Bone marrow (tissue), 2 donors: ENCODE measurements around the gene COQ8A.
A peak's percentile ranks its signal among the peaks of the same experiment; 100 is the strongest.
"Not testable (repeated sequence)": the region's sequence is repeated elsewhere in the genome, so short reads cannot be mapped to it uniquely, and the experiment has no call there.

Experiments
- DNase-seq, 2 donors: peaks; one replicate each; lab custom pipeline; 2025; lab: John Stamatoyannopoulos, UW

The COQ8A gene

DNA sequence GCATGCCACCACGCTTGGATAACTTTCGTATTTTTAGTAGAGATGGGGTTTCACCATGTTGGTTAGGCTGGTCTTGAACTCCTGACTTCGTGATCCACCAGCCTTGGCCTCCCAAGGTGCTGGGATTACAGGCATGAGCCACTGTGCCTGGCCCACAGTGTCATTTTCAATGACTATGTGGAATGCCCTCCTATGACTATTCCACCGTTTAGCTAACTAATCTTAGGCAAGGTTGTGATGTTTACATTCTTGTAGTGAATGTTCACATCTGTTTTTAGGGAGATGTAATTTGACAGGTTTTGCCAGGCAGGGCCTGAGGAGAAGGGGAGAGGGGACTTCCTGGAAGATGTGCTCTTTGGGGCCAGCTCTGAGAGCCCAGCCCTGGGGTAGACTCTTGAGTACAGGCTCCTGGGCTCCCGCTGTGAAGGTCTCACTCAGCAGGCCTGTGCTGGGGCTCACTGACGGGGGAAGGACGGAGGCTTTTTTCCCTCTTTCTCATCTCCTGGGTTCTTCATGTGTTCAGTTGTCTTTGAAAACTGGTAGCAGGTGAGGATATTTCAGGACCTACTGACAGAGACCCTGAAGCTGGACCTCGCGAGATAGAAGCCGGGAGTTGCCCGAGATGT, 13.2 kb downstream of the COQ8A start:
- no peak for DNase-seq

DNA sequence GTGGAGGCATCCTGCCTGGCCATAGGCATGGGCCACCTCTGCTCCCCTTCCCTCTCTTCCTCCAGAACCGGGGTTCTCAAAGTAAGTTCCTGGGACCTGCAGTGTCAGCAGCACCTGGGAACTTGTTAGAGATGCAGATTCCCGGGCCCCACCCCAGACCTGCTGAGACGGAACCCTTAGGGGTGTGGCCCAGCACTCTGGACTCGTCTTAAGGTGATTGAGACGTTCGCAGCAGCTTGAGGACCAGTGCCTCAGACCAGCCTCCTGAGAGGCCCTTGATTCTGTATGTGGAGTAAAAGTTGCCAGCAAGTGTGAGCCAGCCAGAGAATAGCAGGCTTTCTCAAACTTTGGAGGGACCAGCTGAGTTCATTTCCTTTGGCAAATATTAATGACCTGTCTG, 14.2 kb downstream of the COQ8A start:
- no peak for DNase-seq

- DNase-seq, result no peak
Measured at GRCh38 chr1:226954777-226955176, 14.7 kb downstream of the COQ8A start.

DNA sequence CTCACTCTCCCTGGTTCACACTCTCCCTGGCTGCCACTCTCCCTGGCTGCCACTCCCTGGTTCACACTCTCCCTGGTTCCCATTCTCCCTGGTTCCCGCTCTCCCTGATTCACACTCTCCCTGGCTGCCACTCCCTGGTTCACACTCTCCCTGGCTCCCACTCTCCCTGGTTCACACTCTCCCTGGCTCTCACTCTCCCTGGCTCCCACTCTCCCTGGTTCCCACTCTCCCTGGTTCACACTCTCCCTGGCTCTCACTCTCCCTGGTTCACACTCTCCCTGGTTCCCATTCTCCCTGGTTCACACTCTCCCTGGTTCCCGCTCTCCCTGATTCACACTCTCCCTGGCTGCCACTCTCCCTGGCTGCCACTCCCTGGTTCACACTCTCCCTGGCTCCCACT, 15.8 kb downstream of the COQ8A start:
- DNase-seq, result not testable (repeated sequence)

- DNase-seq, result no peak
Measured at GRCh38 chr1:226956942-226957713, 17.0 kb downstream of the COQ8A start.

DNA sequence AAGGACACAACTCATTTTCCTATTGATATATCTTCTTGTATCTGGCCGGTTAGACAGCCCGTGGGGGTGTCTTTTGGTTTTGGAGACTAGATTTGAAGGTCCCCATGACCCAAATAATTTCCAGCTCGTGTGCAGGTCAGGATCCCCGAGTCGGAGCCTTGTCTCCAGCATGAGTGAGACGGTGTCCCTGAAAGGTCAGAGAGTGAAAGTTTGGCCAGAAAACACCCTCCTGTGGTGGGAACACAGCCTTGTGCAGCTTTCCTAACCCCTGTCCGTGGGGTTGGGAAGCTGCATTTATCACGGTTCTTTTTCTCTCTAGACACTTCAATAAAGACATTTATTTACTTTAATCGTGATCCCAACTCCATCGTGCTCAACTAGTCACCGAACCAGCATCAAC, 17.6 kb downstream of the COQ8A start:
- DNase-seq, result no peak

DNA sequence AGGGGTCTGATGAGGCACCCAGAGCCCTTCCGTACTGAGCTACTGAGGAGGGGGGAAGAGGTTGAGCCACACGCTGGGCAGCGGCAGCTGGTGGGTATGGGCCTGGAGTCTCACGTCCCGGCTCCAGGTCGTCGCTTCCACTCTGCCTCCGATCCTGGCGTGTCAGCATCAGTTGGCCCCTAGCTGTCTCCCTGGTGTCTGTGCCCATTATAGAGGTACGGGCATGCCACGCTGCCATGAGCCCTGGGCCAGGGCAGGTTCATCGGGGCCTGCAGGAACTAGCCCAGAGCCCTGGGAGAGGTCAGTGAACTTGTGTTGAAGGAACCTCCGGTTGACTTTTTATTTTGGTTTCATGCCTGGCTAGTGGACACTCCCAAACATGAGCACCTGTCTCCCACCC, 18.2 kb downstream of the COQ8A start:
- no peak for DNase-seq

GRCh38 chr1:226960256-226960655, 20.2 kb downstream of the COQ8A start:
- DNase-seq, result no peak

DNA sequence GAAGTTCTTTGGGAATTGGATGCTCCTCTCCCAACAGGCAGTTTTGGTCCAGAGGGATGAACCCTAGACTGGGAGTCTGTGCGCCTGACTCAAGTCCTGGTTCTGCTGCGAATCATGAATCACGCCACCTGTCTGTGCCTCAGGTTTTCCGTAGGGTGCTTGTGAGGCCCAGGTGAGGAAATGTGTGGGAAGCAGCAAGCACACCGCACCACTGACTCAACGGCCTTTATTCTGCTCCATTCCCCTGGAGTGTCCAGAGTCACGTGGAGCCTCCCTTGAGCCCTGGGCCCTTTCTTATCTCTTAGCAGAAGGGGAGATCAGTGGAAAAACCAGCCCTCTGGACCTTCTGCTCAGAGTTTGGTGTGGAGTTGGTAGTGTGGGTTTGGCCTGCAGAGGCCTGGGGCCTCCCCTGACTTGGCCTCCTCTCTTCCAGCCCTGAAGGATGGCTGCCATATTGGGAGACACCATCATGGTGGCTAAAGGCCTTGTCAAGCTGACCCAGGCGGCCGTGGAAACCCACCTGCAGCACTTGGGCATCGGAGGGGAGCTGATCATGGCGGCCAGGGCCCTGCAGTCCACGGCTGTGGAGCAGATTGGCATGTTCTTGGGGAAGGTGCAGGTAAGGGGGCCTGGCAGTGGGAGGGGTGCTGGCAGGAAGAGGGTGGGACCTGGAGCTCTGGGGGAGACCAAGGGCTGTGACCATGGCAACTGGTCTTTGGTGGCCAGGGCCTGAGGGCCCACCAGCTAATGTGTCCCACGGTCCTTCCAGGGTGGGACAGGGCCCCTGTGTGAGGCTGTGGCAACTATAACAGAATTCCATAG, 21.1 kb downstream of the COQ8A start:
- DNase-seq, result no peak

DNA sequence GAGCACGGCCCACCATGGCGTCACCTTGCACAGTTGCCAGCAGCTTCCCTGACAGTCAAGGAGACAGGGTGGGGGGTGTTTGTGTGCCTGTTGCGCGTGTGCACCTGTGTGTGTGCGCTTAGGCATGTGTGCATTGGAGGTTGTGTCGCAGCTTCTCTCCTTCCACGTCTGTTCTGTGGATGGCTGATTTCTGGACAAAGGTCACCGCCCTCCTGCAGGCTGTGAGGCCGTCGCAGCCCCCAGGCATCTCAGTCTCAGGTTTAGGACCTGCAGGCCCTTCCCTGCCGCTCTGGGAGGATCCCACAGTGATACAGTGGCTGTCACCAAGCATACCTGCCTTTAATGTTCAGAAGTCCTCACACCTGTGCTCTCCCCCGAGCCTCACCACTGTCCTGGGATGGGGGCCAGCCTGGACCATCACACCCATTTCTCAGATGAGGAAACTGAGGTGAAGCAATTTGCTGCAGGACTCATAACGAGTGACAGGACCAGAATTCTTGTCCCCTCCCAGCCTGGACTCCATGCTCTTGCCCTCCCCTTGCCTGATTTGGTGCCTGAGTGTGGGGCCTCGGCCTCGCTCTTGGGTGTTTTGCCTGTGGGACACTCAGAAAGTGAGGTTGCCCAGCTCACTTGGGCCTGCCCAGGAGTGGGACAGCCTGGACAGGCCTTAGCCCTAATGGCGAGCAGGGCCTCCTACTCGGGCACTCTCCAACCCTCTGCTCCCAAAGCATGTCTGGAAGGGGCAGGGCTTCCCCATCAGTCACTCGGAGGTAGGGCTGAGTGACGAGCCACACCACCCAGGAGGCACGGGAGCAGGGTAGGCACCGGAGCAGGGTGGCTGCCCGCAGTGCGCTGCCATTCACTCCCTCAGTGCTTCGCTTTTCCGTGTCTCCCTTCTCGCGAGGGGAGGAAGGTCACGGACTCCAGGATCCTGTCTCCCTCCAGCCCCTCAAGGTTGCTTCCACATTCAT, 22.6 kb downstream of the COQ8A start:
- DNase-seq, result no peak

DNA sequence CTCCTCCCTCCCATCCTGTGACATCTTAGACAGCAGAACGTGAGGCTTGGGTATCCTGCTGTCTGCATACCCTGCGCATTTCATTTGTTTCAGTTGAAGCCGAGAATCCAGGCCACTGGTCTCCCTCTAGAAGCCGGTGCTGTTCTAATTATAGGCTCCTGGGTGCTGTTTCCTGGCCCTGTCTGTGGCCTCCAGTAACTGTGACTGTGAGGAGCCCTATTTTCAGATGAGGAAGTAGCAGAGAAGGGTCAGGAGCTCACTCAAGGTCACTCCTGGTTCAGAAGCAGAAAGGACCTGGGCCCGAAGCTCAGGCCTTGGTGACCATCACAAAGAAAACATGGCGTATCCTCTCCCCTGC, 24.0 kb downstream of the COQ8A start:
- DNase-seq, result peak in 1 of 2 donors; percentile 19

- no peak for DNase-seq
Measured at GRCh38 chr1:226964611-226965486, 24.8 kb downstream of the COQ8A start.

GRCh38 chr1:226965581-226966440, 25.7 kb downstream of the COQ8A start:
- DNase-seq, result no peak

DNA sequence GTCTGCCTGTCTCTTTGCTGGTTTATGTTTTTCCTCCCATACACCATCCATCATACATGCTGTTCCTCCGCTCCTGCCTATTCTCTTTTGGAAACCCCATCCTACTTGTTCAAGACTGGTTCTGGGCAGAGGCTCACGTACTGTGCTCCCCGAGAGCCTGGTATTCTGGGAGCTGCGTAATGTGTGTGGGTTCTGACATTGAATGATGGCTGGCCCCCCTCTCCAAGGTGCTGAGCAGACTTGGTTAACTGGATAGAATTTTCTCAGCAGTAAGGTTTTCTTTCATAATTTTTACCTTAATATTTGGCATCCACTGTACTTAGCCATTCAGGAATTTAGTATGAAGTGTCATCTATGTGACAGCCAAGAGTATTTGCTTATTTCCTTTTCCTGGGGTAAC, 26.6 kb downstream of the COQ8A start:
- no peak for DNase-seq

- no peak for DNase-seq
Measured at GRCh38 chr1:226967665-226968064, 27.6 kb downstream of the COQ8A start.

DNA sequence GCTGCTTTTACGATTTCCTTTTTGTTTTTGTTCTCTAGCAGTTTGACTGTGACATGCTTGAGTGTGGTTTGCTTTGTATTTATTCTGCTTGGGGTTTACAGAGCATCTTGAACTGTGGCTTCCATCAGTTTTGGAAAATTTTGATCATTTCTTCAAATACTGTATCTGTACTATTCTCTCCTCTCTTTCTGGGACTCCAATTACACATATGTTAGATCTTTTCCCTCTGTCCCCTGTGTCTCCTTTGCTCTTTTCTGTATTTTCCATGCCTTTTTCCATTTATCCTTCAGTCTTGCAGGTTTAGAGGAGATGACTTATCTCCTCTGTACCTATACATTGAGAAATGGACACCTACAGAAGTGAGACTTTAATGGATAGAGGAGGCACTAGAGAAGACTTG, 31.7 kb downstream of the COQ8A start:
- no peak for DNase-seq

- no peak for DNase-seq
Measured at GRCh38 chr1:226972931-226973330, 32.8 kb downstream of the COQ8A start.

- no peak for DNase-seq
Measured at GRCh38 chr1:226973371-226973897, 33.3 kb downstream of the COQ8A start.

GRCh38 chr1:226973898-226974543, 33.9 kb downstream of the COQ8A start:
- no peak for DNase-seq
